ENCODE results near the gene ITGB1. TPM values are rescaled to one million over a fixed set of nuclear protein-coding genes. Genes with fewer than 3 reads are reported as not detected.

Gene ITGB1
- total RNA-seq, 2 experiments from 2014 or later: 82.4 to 82.9 TPM

- DNase-seq: peak in 1 of 14 experiments; percentile 49
- H3K9me3 Mint-ChIP-seq: no peaks in the 10 kb centered on the region
- H3K36me3 Mint-ChIP-seq (ENCODE audit: low read depth): no peaks in the 10 kb centered on the region
- no peak overlapping the region for H3K27ac ChIP-seq (ENCODE audit: low read depth in 1 of 2, low read length in 2 of 2)
- TF ChIP-seq CTCF (IDR thresholded peaks at IDR 0.05): no peak
- H3K4me3 ChIP-seq (ENCODE audit: low read length): no peak overlapping the region
- ChIA-PET POLR2A (no interaction called here), CTCF (interaction anchor here (1.0 kb wide), 1 partner anchor 23 kb away, joined by 3 read pairs; no protein-coding TSS in a partner anchor)
- ATAC-seq (ENCODE audit: poor library complexity): no peak
- H3K27me3 Mint-ChIP-seq: no peaks in the 10 kb centered on the region
- H3K27me3 ChIP-seq (ENCODE audit: control insufficient read depth in 1 of 2, insufficient read depth in 2 of 2, low read length in 2 of 2): no peaks in the 10 kb centered on the region
- H3K4me1 ChIP-seq (ENCODE audit: insufficient read depth, low read length): peaks cover 18% of the 10 kb centered on the region
- H3K4me3 Mint-ChIP-seq: no peak overlapping the region
- no peak overlapping the region for H3K27ac Mint-ChIP-seq
- no peaks in the 10 kb centered on the region for H3K9me3 ChIP-seq (ENCODE audit: control insufficient read depth in 1 of 2, insufficient read depth in 1 of 2, low read length in 2 of 2)
- H3K36me3 ChIP-seq (ENCODE audit: insufficient read depth, low read length): no peaks in the 10 kb centered on the region
- intact Hi-C loops (cut with DNase I, micrococcal nuclease): no loop called here
- H3K4me1 Mint-ChIP-seq (ENCODE audit: low read depth): peaks cover 15% of the 10 kb centered on the region
Measured at GRCh38 chr10:32985775-32986350, 27.8 kb upstream of the ITGB1 start.

- ChIA-PET CTCF (interaction anchor here (1.0 kb wide), 1 partner anchor 24 kb away, joined by 3 read pairs; no protein-coding TSS in a partner anchor), POLR2A (no interaction called here)
- Mint-ChIP-seq H3K36me3 (ENCODE audit: low read depth) (no peaks in the 10 kb centered on the region), H3K27me3 (no peaks in the 10 kb centered on the region), H3K9me3 (no peaks in the 10 kb centered on the region), H3K27ac (no peak overlapping the region), H3K4me1 (ENCODE audit: low read depth) (peaks cover 20% of the 10 kb centered on the region), H3K4me3 (no peak overlapping the region)
- H3K9me3 ChIP-seq (ENCODE audit: control insufficient read depth in 1 of 2, insufficient read depth in 1 of 2, low read length in 2 of 2): no peaks in the 10 kb centered on the region
- DNase-seq: no peak
- no peaks in the 10 kb centered on the region for H3K27me3 ChIP-seq (ENCODE audit: control insufficient read depth in 1 of 2, insufficient read depth in 2 of 2, low read length in 2 of 2)
- no peaks in the 10 kb centered on the region for H3K36me3 ChIP-seq (ENCODE audit: insufficient read depth, low read length)
- H3K4me1 ChIP-seq (ENCODE audit: insufficient read depth, low read length): peaks cover 23% of the 10 kb centered on the region
- H3K27ac ChIP-seq (ENCODE audit: low read depth in 1 of 2, low read length in 2 of 2): no peak overlapping the region
- no peak for TF ChIP-seq CTCF (IDR thresholded peaks at IDR 0.05)
- no peak for ATAC-seq (ENCODE audit: poor library complexity)
- intact Hi-C loops (cut with DNase I, micrococcal nuclease): no loop called here
- no peak overlapping the region for H3K4me3 ChIP-seq (ENCODE audit: low read length)
Measured at GRCh38 chr10:32985341-32985764, 27.3 kb upstream of the ITGB1 start.

- no peaks in the 10 kb centered on the region for H3K36me3 ChIP-seq (ENCODE audit: insufficient read depth, low read length)
- Mint-ChIP-seq H3K27me3 (no peaks in the 10 kb centered on the region), H3K27ac (no peak overlapping the region), H3K4me3 (no peak overlapping the region), H3K9me3 (no peaks in the 10 kb centered on the region), H3K4me1 (ENCODE audit: low read depth) (peaks cover 23% of the 10 kb centered on the region), H3K36me3 (ENCODE audit: low read depth) (no peaks in the 10 kb centered on the region)
- CTCF ChIA-PET: no interaction called here
- no peak overlapping the region for H3K27ac ChIP-seq (ENCODE audit: low read depth in 1 of 2, low read length in 2 of 2)
- ATAC-seq (ENCODE audit: poor library complexity) (no peak), DNase-seq (no peak)
- TF ChIP-seq CTCF (IDR thresholded peaks at IDR 0.05): no peak
- H3K4me1 ChIP-seq (ENCODE audit: insufficient read depth, low read length): peaks cover 28% of the 10 kb centered on the region
- POLR2A ChIA-PET: no interaction called here
- no peak overlapping the region for H3K4me3 ChIP-seq (ENCODE audit: low read length)
- intact Hi-C loops (cut with DNase I, micrococcal nuclease): no loop called here
- H3K27me3 ChIP-seq (ENCODE audit: control insufficient read depth in 1 of 2, insufficient read depth in 2 of 2, low read length in 2 of 2): no peaks in the 10 kb centered on the region
- no peaks in the 10 kb centered on the region for H3K9me3 ChIP-seq (ENCODE audit: control insufficient read depth in 1 of 2, insufficient read depth in 1 of 2, low read length in 2 of 2)
Measured at GRCh38 chr10:32984003-32984600, 26.1 kb upstream of the ITGB1 start.
